ENCODE results near the gene ZNF630.
"Not testable (repeated sequence)": the region's sequence is repeated elsewhere in the genome, so short reads cannot be mapped to it uniquely, and the experiment has no call there.

ZNF630 gene

GRCh38 chrX:48035891-48036290 is 35.5 kb downstream of the ZNF630 start:
- TF ChIP-seq CTCF (IDR thresholded peaks at IDR 0.05; ENCODE audit: low read depth, low read length) = no peak
- Histone ChIP-seq H3K27me3 (no peaks in the 10 kb centered on the region), H3K4me3 (ENCODE audit: low read depth, low read length) (no peak overlapping the region), H3K36me3 (no peaks in the 10 kb centered on the region), H3K4me1 (no peaks in the 10 kb centered on the region), H3K9me3 (no peaks in the 10 kb centered on the region)
- no peak for DNase-seq

GRCh38 chrX:48030641-48031173 is 40.7 kb downstream of the ZNF630 start:
- not testable (repeated sequence) for DNase-seq; H3K4me3 ChIP-seq (ENCODE audit: low read depth, low read length); H3K27me3 ChIP-seq; H3K9me3 ChIP-seq; H3K4me1 ChIP-seq; H3K36me3 ChIP-seq

GRCh38 chrX:48030237-48030636 is 41.2 kb downstream of the ZNF630 start:
- H3K4me1 ChIP-seq = no peaks in the 10 kb centered on the region
- H3K36me3 ChIP-seq = no peaks in the 10 kb centered on the region
- DNase-seq = no peak
- no peaks in the 10 kb centered on the region for H3K9me3 ChIP-seq
- no peaks in the 10 kb centered on the region for H3K27me3 ChIP-seq
- TF ChIP-seq CTCF (IDR thresholded peaks at IDR 0.05; ENCODE audit: low read depth, low read length) = no peak
- no peak overlapping the region for H3K4me3 ChIP-seq (ENCODE audit: low read depth, low read length)

- Histone ChIP-seq H3K9me3 (no peaks in the 10 kb centered on the region), H3K4me3 (ENCODE audit: low read depth, low read length) (no peak overlapping the region), H3K4me1 (no peaks in the 10 kb centered on the region), H3K36me3 (no peaks in the 10 kb centered on the region), H3K27me3 (no peaks in the 10 kb centered on the region)
- DNase-seq = no peak
- TF ChIP-seq CTCF (IDR thresholded peaks at IDR 0.05; ENCODE audit: low read depth, low read length) = no peak
Measured at GRCh38 chrX:48028091-48028490, 43.3 kb downstream of the ZNF630 start.

GRCh38 chrX:48027545-48027944 is 43.9 kb downstream of the ZNF630 start:
- not testable (repeated sequence) for H3K36me3 ChIP-seq; H3K4me1 ChIP-seq; H3K4me3 ChIP-seq (ENCODE audit: low read depth, low read length); H3K27me3 ChIP-seq; DNase-seq; H3K9me3 ChIP-seq

- Histone ChIP-seq H3K4me3 (ENCODE audit: low read depth, low read length) (no peak overlapping the region), H3K36me3 (no peaks in the 10 kb centered on the region), H3K27me3 (no peaks in the 10 kb centered on the region), H3K4me1 (no peaks in the 10 kb centered on the region), H3K9me3 (no peaks in the 10 kb centered on the region)
- peak; percentile 42 for DNase-seq
- TF ChIP-seq CTCF (IDR thresholded peaks at IDR 0.05; ENCODE audit: low read depth, low read length) = peak; percentile 69
Measured at GRCh38 chrX:48025561-48025960, 45.9 kb downstream of the ZNF630 start.

- no peak overlapping the region for H3K4me3 ChIP-seq (ENCODE audit: low read depth, low read length)
- no peaks in the 10 kb centered on the region for H3K4me1 ChIP-seq
- no peak for TF ChIP-seq CTCF (IDR thresholded peaks at IDR 0.05; ENCODE audit: low read depth, low read length)
- H3K27me3 ChIP-seq = no peaks in the 10 kb centered on the region
- no peaks in the 10 kb centered on the region for H3K9me3 ChIP-seq
- no peaks in the 10 kb centered on the region for H3K36me3 ChIP-seq
- no peak for DNase-seq
Measured at GRCh38 chrX:48022738-48023137, 48.7 kb downstream of the ZNF630 start.

Data from BE2C (cell line).